SU-DHL-6 (cell line): ENCODE measurements around the gene PA2G4.

Source experiments
- H2AFZ ChIP-seq: fragments of 200-600 bp; sonication (generic); 2 replicates; pipeline ENCODE4 v1.6.1; 2014; ENCODE audit warnings: low read depth, mild to moderate bottlenecking, moderate library complexity, mixed read lengths, antibody characterized with exemption, low read length; ENCODE audit not compliant: severe bottlenecking
- H3F3A ChIP-seq: fragments of 200-600 bp; shearing (Covaris generic); 2 replicates; pipeline ENCODE4 v1.6.0; 2016; ENCODE audit warnings: antibody characterized with exemption, mild to moderate bottlenecking; ENCODE audit not compliant: insufficient read depth
- H3K27ac ChIP-seq: fragments of 200-600 bp; sonication (generic); 2 replicates; pipeline ENCODE4 v1.5.1; 2016; ENCODE audit warnings: low read depth, mild to moderate bottlenecking, low read length, moderate library complexity, mixed read lengths
- H3K27me3 ChIP-seq: fragments of 200-600 bp; sonication (generic), shearing (Covaris generic); 2 replicates; pipeline ENCODE4 v1.6.0; 2014; ENCODE audit warnings: mild to moderate bottlenecking, low read length
- H3K36me3 ChIP-seq: fragments of 200-600 bp; sonication (generic); 2 replicates; pipeline ENCODE4 v1.6.1; 2014; ENCODE audit warnings: mild to moderate bottlenecking, low read length, mixed read lengths
- H3K4me2 ChIP-seq: fragments of 300-600, 200-600 bp; shearing (Covaris generic), sonication (generic); 2 replicates; pipeline ENCODE4 v1.6.0; 2014; ENCODE audit warnings: low read length, low read depth, mild to moderate bottlenecking; ENCODE audit not compliant: poor library complexity, severe bottlenecking
- H3K4me3 ChIP-seq: fragments of 200-600 bp; sonication (generic); 2 replicates; pipeline ENCODE4 v1.5.1; 2014; ENCODE audit warnings: antibody characterized with exemption, low read length, mild to moderate bottlenecking, mixed read lengths; ENCODE audit not compliant: insufficient read depth, poor library complexity, severe bottlenecking
- H3K79me2 ChIP-seq: fragments of 200-600 bp; sonication (generic); 2 replicates; pipeline ENCODE4 v1.6.1; 2014; ENCODE audit warnings: mild to moderate bottlenecking, low read length, moderate library complexity; ENCODE audit not compliant: insufficient read depth
- H3K9ac ChIP-seq: fragments of 200-600 bp; sonication (generic); 2 replicates; pipeline ENCODE4 v1.7.0; 2014; ENCODE audit warnings: mild to moderate bottlenecking, low read length
- H3K9me2 ChIP-seq: fragments of 200-600 bp; sonication (generic); replicated peaks from 2 replicates; pipeline ENCODE4 v1.6.1; 2014; ENCODE audit warnings: low read length; ENCODE audit not compliant: insufficient read depth
- H3K9me3 ChIP-seq: fragments of 200-600 bp; sonication (generic); 2 replicates; pipeline ENCODE4 v1.6.1; 2014; ENCODE audit warnings: low read length, mixed read lengths; ENCODE audit not compliant: insufficient read depth
- H4K20me1 ChIP-seq: fragments of 200-600 bp; sonication (generic); 2 replicates; pipeline ENCODE4 v1.6.1; 2014; ENCODE audit warnings: low read depth, mild to moderate bottlenecking, antibody characterized with exemption, low read length, moderate library complexity, mixed read lengths
- CTCF ChIP-seq: fragments of 200-600 bp; sonication (generic); IDR thresholded peaks from one replicate; pipeline ENCODE4 v1.5.1; 2017; ENCODE audit warnings: antibody characterized with exemption, mild to moderate bottlenecking, low read length, moderate library complexity; ENCODE audit not compliant: insufficient read depth, poor library complexity, severe bottlenecking
- EZH2phosphoT487 ChIP-seq: fragments of 200-600 bp; sonication (generic), shearing (Covaris generic); conservative IDR thresholded peaks from 2 replicates; pipeline ENCODE4 v1.6.1; 2018; ENCODE audit warnings: mild to moderate bottlenecking, antibody characterized with exemption, low read length, moderate library complexity, mixed read lengths

Gene PA2G4

GRCh38 chr12:56126732-56127239 is 22.4 kb downstream of the PA2G4 start:
- H2AFZ ChIP-seq: no peak overlapping the region
- no peaks in the 10 kb centered on the region for H3K27me3 ChIP-seq

GRCh38 chr12:56127485-56127887 is 23.1 kb downstream of the PA2G4 start:
- Histone ChIP-seq H3K9me2 (no peaks in the 10 kb centered on the region), H3K4me3 (peak overlapping the region; percentile 26), H3F3A (peaks cover 24% of the 10 kb centered on the region), H3K36me3 (no peaks in the 10 kb centered on the region), H3K27ac (peak overlapping the region; percentile 83), H3K9ac (peak overlapping the region; percentile 50), H3K4me2 (peak overlapping the region; percentile 69), H2AFZ (no peak overlapping the region), H3K9me3 (no peaks in the 10 kb centered on the region), H3K27me3 (no peaks in the 10 kb centered on the region), H4K20me1 (no peaks in the 10 kb centered on the region), H3K79me2 (peaks cover 15% of the 10 kb centered on the region; the same call in 1 of the 2 replicates)
- no peak for TF ChIP-seq EZH2phosphoT487
- TF ChIP-seq CTCF: no peak

More at GRCh38 chr12:56126732-56127239, 22.4 kb downstream of the PA2G4 start:
- Histone ChIP-seq H3K79me2 (peaks cover 15% of the 10 kb centered on the region; the same call in 1 of the 2 replicates), H3K27ac (peak overlapping the region; percentile 83), H3K4me3 (no peak overlapping the region), H3K9me3 (no peaks in the 10 kb centered on the region), H3K9ac (peak overlapping the region; percentile 50), H3K36me3 (no peaks in the 10 kb centered on the region), H3K4me2 (peak overlapping the region; percentile 69), H3K9me2 (no peaks in the 10 kb centered on the region), H3F3A (peaks cover 24% of the 10 kb centered on the region), H4K20me1 (no peaks in the 10 kb centered on the region)
- no peak for TF ChIP-seq CTCF
- no peak for TF ChIP-seq EZH2phosphoT487

- TF ChIP-seq EZH2phosphoT487 (no peak), CTCF (no peak)
- peak within 1 kb of the TSS; percentile 17 for H2AFZ ChIP-seq
- peak within 1 kb of the TSS; percentile 83 for H3K27ac ChIP-seq
- H3K27me3 ChIP-seq: no peaks in the 10 kb centered on the region
- H3K79me2 ChIP-seq: peaks cover 15% of the 10 kb centered on the region; the same call in 1 of the 2 replicates
- H3K36me3 ChIP-seq: no peaks in the 10 kb centered on the region
- no peaks in the 10 kb centered on the region for H3K9me3 ChIP-seq
- H3K9me2 ChIP-seq: no peaks in the 10 kb centered on the region
- H4K20me1 ChIP-seq: no peaks in the 10 kb centered on the region
- peak within 1 kb of the TSS; percentile 91 for H3K4me2 ChIP-seq
- peak within 1 kb of the TSS; percentile 80 for H3K4me3 ChIP-seq
- H3K9ac ChIP-seq: peak within 1 kb of the TSS; percentile 87
- H3F3A ChIP-seq: peaks cover 24% of the 10 kb centered on the region
Measured at GRCh38 chr12:56127888-56128669, 23.7 kb downstream of the PA2G4 start, which contains the start of gene ESYT1. Gene ESYT1 (plus strand): TSS chr12:56128267. CDS start chr12:56128320, 53 bp downstream.
